HepG2 (cell line): ENCODE measurements around the gene MFN2. TPM values are rescaled to one million over a fixed set of nuclear protein-coding genes. Genes with fewer than 3 reads are reported as not detected.

Experiments used
- FOXC1 ChIP-seq: sonication (generic); formaldehyde crosslinking; IDR thresholded peaks from 2 replicates; pipeline ENCODE4 v1.8.0; 2022; ENCODE audit warnings: mild to moderate bottlenecking, missing genetic modification reagents, borderline replicate concordance
- HCFC1 ChIP-seq: fragments of 150-350 bp; IDR thresholded peaks from 2 replicates; pipeline ENCODE4 v1.6.1; 2014; ENCODE audit warnings: low read depth, low read length
- ZKSCAN8 ChIP-seq: IDR thresholded peaks from 2 replicates; pipeline ENCODE4 v1.6.1; 2016; ENCODE audit warnings: borderline replicate concordance, missing genetic modification reagents, missing compliant biosample characterization
- ZNF343 ChIP-seq: sonication (generic); formaldehyde crosslinking; IDR thresholded peaks from 2 replicates; pipeline ENCODE4 v1.4.0; 2020; ENCODE audit warnings: mild to moderate bottlenecking, missing genetic modification reagents
- polyA plus RNA-seq, 8 experiments: library from polyadenylated mRNA; depleted of rRNA in 3 of 8; stranded (reverse) in 7 of 8; unstranded in 1 of 8; fragments of >200 nt; fragmentation: Illumina TruSeq in 4 of 8; extraction: Trizol in 4 of 8; gene quantifications; 2 replicates each; pipeline versions ENCODE4 v1.2.1 to v1.2.3, GENCODE V29; 2011 to 2016; ENCODE audit warnings: low read depth in 4 of 8, missing spikeins in 1 of 8, mixed read lengths in 1 of 8; ENCODE audit not compliant: insufficient read depth in 1 of 8
- total RNA-seq, 5 experiments: library from RNA; depleted of rRNA; stranded (reverse); fragments of >200 nt; fragmentation: Illumina TruSeq; extraction: Trizol; gene quantifications; 2 replicates each; pipeline ENCODE4 v1.2.3, GENCODE V29; 2016; ENCODE audit warnings: low read depth in 1 of 5
- TF ChIP-seq, protein P1 (sequence below): sonication (generic); formaldehyde crosslinking; IDR thresholded peaks from 2 replicates; pipeline ENCODE4 v1.5.1; 2020; ENCODE audit warnings: mild to moderate bottlenecking, missing genetic modification reagents, moderate library complexity
- TF ChIP-seq, protein P2 (sequence below): sonication (generic); formaldehyde crosslinking; IDR thresholded peaks from 2 replicates; pipeline ENCODE4 v1.4.0; 2020; ENCODE audit warnings: missing genetic modification reagents, borderline replicate concordance
- TF ChIP-seq, protein P3 (sequence below): sonication (generic); formaldehyde crosslinking; IDR thresholded peaks from 2 replicates; pipeline ENCODE4 v1.4.0; 2020; ENCODE audit warnings: mild to moderate bottlenecking, missing genetic modification reagents

Gene MFN2
- total and polyA plus RNA-seq, 2 of the 13 experiments (the other 11 are each of a cell fraction or from before 2014, with no cell fraction given), result 38.7 to 60.9 TPM

DNA sequence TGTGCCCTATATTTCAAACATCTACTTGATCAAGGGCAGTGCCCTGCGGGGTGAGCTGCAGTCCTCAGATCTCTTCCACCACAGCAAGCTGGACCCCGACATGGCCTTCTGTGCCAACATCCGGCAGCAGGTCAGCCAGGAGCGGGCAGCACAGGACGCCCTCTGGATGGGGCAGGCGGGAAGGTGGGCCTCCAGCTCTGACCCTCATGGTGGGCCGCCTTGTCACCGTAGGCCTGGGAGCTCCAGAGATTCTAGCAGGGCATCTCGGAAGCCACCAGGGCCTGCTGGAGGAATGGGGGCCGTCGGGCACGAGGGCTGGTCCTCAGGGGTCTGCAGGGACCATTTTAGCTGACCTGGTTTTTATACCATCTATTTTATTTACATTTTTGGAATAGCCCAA is 15.6 kb upstream of the MFN2 start (continued):
- TF ChIP-seq, protein P1, sequence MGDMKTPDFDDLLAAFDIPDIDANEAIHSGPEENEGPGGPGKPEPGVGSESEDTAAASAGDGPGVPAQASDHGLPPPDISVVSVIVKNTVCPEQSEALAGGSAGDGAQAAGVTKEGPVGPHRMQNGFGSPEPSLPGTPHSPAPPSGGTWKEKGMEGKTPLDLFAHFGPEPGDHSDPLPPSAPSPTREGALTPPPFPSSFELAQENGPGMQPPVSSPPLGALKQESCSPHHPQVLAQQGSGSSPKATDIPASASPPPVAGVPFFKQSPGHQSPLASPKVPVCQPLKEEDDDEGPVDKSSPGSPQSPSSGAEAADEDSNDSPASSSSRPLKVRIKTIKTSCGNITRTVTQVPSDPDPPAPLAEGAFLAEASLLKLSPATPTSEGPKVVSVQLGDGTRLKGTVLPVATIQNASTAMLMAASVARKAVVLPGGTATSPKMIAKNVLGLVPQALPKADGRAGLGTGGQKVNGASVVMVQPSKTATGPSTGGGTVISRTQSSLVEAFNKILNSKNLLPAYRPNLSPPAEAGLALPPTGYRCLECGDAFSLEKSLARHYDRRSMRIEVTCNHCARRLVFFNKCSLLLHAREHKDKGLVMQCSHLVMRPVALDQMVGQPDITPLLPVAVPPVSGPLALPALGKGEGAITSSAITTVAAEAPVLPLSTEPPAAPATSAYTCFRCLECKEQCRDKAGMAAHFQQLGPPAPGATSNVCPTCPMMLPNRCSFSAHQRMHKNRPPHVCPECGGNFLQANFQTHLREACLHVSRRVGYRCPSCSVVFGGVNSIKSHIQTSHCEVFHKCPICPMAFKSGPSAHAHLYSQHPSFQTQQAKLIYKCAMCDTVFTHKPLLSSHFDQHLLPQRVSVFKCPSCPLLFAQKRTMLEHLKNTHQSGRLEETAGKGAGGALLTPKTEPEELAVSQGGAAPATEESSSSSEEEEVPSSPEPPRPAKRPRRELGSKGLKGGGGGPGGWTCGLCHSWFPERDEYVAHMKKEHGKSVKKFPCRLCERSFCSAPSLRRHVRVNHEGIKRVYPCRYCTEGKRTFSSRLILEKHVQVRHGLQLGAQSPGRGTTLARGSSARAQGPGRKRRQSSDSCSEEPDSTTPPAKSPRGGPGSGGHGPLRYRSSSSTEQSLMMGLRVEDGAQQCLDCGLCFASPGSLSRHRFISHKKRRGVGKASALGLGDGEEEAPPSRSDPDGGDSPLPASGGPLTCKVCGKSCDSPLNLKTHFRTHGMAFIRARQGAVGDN (CRISPR knock-in tag), result no peak
- TF ChIP-seq ZKSCAN8 (no peak), ZNF343 (CRISPR knock-in tag) (no peak), HCFC1 (no peak), FOXC1 (no peak)
- TF ChIP-seq, protein P2, sequence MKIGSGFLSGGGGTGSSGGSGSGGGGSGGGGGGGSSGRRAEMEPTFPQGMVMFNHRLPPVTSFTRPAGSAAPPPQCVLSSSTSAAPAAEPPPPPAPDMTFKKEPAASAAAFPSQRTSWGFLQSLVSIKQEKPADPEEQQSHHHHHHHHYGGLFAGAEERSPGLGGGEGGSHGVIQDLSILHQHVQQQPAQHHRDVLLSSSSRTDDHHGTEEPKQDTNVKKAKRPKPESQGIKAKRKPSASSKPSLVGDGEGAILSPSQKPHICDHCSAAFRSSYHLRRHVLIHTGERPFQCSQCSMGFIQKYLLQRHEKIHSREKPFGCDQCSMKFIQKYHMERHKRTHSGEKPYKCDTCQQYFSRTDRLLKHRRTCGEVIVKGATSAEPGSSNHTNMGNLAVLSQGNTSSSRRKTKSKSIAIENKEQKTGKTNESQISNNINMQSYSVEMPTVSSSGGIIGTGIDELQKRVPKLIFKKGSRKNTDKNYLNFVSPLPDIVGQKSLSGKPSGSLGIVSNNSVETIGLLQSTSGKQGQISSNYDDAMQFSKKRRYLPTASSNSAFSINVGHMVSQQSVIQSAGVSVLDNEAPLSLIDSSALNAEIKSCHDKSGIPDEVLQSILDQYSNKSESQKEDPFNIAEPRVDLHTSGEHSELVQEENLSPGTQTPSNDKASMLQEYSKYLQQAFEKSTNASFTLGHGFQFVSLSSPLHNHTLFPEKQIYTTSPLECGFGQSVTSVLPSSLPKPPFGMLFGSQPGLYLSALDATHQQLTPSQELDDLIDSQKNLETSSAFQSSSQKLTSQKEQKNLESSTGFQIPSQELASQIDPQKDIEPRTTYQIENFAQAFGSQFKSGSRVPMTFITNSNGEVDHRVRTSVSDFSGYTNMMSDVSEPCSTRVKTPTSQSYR (CRISPR knock-in tag), result no peak
- TF ChIP-seq, protein P3, sequence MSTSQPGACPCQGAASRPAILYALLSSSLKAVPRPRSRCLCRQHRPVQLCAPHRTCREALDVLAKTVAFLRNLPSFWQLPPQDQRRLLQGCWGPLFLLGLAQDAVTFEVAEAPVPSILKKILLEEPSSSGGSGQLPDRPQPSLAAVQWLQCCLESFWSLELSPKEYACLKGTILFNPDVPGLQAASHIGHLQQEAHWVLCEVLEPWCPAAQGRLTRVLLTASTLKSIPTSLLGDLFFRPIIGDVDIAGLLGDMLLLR, result no peak
